Caco-2 (cell line): ENCODE data around the gene PSRC1. TPM values are rescaled to one million over a fixed set of nuclear protein-coding genes. Genes with fewer than 3 reads are reported as not detected.
"Not testable (repeated sequence)": the region's sequence is repeated elsewhere in the genome, so short reads cannot be mapped to it uniquely, and the experiment has no call there.

Experiments
- BruUV-seq: library from RNA; stranded (reverse); fragments of 400-500 nt; replicated peaks from 2 replicates; lab custom pipeline; 2021; lab: Mats Ljungman, UMichigan
- CTCF ChIA-PET: fragments of 300-600 bp; sonication (Branson Sonifier 250); formaldehyde crosslinking; loops from one replicate; lab custom pipeline; 2022; ENCODE audit warnings: antibody characterized with exemption; lab: Charles Lee
- POLR2A ChIA-PET: fragments of 300-600 bp; sonication (Branson Sonifier 250); formaldehyde crosslinking; loops from one replicate; lab custom pipeline; 2022; ENCODE audit warnings: antibody characterized with exemption; lab: Charles Lee
- DNase-seq, 2 experiments: peaks; one replicate each; pipeline versions ENCODE4 v3.0.0 to v3.0.0-alpha.2; 2020 to 2022
- H3K27me3 ChIP-seq: replicated peaks from 2 replicates; pipeline ENCODE4 v1.6.0; 2011; ENCODE audit warnings: low read length; ENCODE audit not compliant: control insufficient read depth, insufficient read depth
- H3K36me3 ChIP-seq: 2 replicates; pipeline ENCODE4 v1.5.1; 2011; ENCODE audit warnings: low read length; ENCODE audit not compliant: control insufficient read depth, insufficient read depth
- H3K4me1 ChIP-seq: fragments of 250-450 bp; sonication (Bioruptor Pico); 2 replicates; pipeline ENCODE4 v1.5.1; 2020; ENCODE audit warnings: mild to moderate bottlenecking
- H3K4me3 ChIP-seq: 2 replicates; pipeline ENCODE4 v1.5.1; 2011; ENCODE audit warnings: low read depth, mild to moderate bottlenecking, control low read depth, low read length
- H3K9me3 ChIP-seq: fragments of 250-450 bp; sonication (Bioruptor Pico); 2 replicates; pipeline ENCODE4 v1.5.1; 2020; ENCODE audit warnings: mild to moderate bottlenecking, moderate library complexity
- H3K27ac Mint-ChIP-seq: one replicate; pipeline ENCODE4 v1.8.0; 2022; ENCODE audit warnings: mixed read lengths; ENCODE audit not compliant: unreplicated experiment
- H3K27me3 Mint-ChIP-seq: one replicate; pipeline ENCODE4 v1.8.0; 2022; ENCODE audit warnings: mixed read lengths; ENCODE audit not compliant: insufficient read depth, unreplicated experiment
- H3K36me3 Mint-ChIP-seq: one replicate; pipeline ENCODE4 v1.8.0; 2022; ENCODE audit warnings: mild to moderate bottlenecking, mixed read lengths; ENCODE audit not compliant: insufficient read depth, unreplicated experiment
- H3K4me1 Mint-ChIP-seq: one replicate; pipeline ENCODE4 v1.8.0; 2022; ENCODE audit warnings: low read depth, mixed read lengths; ENCODE audit not compliant: unreplicated experiment
- H3K4me3 Mint-ChIP-seq: one replicate; pipeline ENCODE4 v1.8.0; 2022; ENCODE audit warnings: mild to moderate bottlenecking, moderate library complexity, mixed read lengths; ENCODE audit not compliant: unreplicated experiment
- H3K9me3 Mint-ChIP-seq: one replicate; pipeline ENCODE4 v1.8.0; 2022; ENCODE audit warnings: mixed read lengths; ENCODE audit not compliant: unreplicated experiment
- intact Hi-C: fragments of 100-400 bp; cut with micrococcal nuclease; formaldehyde crosslinking; loops from one replicate; pipeline ENCODE4 v1.10.0; 2022; ENCODE audit not compliant: unreplicated experiment
- total RNA-seq: library from RNA; stranded (reverse); gene quantifications from 2 replicates; pipeline ENCODE4 v1.2.3, GENCODE V29; 2022
- TF ChIP-seq, protein P1 (sequence below), 2 experiments: fragments of 200-600 bp in 1 of 2; IDR thresholded peaks; 1 replicate in 1 of 2; 2 replicates in 1 of 2; pipeline versions ENCODE4 v1.5.1 to v1.8.0; 2011 to 2022; ENCODE audit warnings: antibody characterized with exemption in 1 of 2, control low read depth in 1 of 2, inconsistent platforms in 1 of 2, low read depth in 1 of 2, low read length in 1 of 2, mild to moderate bottlenecking in 1 of 2, moderate library complexity in 1 of 2; ENCODE audit not compliant: insufficient read depth in 1 of 2, severe bottlenecking in 1 of 2, unreplicated experiment in 1 of 2

Gene PSRC1
- total RNA-seq, 1 experiment from 2014 or later: 24.9 TPM

DNA sequence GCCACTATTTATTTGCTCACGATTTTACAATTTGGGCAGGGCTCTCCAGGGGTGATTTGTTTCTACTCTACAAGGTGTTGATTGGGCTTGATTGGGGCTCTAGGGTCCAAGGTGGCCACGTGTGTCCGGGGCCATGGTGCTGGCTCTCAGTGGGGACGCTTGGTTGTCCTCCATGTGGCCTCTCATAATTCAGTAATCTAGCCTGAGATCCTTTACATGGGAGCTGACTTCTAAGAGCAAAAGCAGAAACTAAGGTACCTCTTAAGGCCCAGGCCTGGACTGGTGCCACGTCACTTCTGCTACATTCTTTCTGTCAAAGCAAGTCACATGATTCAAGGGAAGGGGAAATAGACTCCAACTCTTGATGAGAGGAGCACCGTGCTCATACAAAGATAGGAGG, 8.1 kb upstream of the PSRC1 start:
- Histone ChIP-seq H3K9me3 (no peaks in the 10 kb centered on the region), H3K36me3 (no peaks in the 10 kb centered on the region), H3K4me3 (no peak overlapping the region), H3K4me1 (no peaks in the 10 kb centered on the region), H3K27me3 (no peaks in the 10 kb centered on the region)
- no TSS peak for BruUV-seq
- TF ChIP-seq, protein P1, sequence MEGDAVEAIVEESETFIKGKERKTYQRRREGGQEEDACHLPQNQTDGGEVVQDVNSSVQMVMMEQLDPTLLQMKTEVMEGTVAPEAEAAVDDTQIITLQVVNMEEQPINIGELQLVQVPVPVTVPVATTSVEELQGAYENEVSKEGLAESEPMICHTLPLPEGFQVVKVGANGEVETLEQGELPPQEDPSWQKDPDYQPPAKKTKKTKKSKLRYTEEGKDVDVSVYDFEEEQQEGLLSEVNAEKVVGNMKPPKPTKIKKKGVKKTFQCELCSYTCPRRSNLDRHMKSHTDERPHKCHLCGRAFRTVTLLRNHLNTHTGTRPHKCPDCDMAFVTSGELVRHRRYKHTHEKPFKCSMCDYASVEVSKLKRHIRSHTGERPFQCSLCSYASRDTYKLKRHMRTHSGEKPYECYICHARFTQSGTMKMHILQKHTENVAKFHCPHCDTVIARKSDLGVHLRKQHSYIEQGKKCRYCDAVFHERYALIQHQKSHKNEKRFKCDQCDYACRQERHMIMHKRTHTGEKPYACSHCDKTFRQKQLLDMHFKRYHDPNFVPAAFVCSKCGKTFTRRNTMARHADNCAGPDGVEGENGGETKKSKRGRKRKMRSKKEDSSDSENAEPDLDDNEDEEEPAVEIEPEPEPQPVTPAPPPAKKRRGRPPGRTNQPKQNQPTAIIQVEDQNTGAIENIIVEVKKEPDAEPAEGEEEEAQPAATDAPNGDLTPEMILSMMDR (IDR thresholded peaks at IDR 0.05; ENCODE audit: insufficient read depth in 1 of 2, low read depth in 1 of 2, low read length in 1 of 2, severe bottlenecking in 1 of 2, unreplicated experiment in 1 of 2): no peak
- ChIA-PET CTCF (no interaction called here), POLR2A (no interaction called here)
- H3K4me3 Mint-ChIP-seq: no peak overlapping the region
- DNase-seq: no peak
- no peak overlapping the region for H3K27ac Mint-ChIP-seq
- H3K27me3 Mint-ChIP-seq: no peaks in the 10 kb centered on the region
- H3K9me3 Mint-ChIP-seq: no peaks in the 10 kb centered on the region
- no peaks in the 10 kb centered on the region for H3K4me1 Mint-ChIP-seq
- no peaks in the 10 kb centered on the region for H3K36me3 Mint-ChIP-seq
- intact Hi-C loops: no loop called here

DNA sequence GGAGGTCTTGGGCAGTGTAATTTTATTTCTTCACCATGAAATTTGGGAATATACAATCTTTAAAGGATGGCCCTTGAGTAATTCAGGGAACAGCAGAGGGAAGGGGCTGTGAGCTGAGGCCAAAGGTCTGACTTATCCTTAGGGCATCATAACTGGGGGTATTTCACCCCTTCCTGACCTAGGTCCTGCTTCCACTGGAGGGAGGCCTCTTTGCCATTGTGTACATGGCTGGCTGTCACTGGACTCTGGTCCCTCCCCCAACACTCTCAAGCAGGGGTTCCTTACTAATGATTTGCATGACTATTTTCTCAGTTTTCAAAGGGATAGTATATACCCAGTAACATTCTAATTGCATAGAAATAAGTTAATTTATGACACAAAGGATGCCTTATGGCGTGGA, 7.2 kb upstream of the PSRC1 start:
- Histone ChIP-seq H3K27me3 (no peaks in the 10 kb centered on the region), H3K9me3 (no peaks in the 10 kb centered on the region), H3K36me3 (no peaks in the 10 kb centered on the region), H3K4me1 (no peaks in the 10 kb centered on the region), H3K4me3 (no peak overlapping the region)
- intact Hi-C loops: no loop called here
- no peaks in the 10 kb centered on the region for H3K36me3 Mint-ChIP-seq
- ChIA-PET POLR2A (no interaction called here), CTCF (no interaction called here)
- no peak overlapping the region for H3K27ac Mint-ChIP-seq
- no peaks in the 10 kb centered on the region for H3K9me3 Mint-ChIP-seq
- H3K4me1 Mint-ChIP-seq: no peaks in the 10 kb centered on the region
- H3K27me3 Mint-ChIP-seq: no peaks in the 10 kb centered on the region
- TF ChIP-seq, protein P1 (IDR thresholded peaks at IDR 0.05; ENCODE audit: insufficient read depth in 1 of 2, low read depth in 1 of 2, low read length in 1 of 2, severe bottlenecking in 1 of 2, unreplicated experiment in 1 of 2): no peak
- no peak overlapping the region for H3K4me3 Mint-ChIP-seq
- no peak for DNase-seq
- no TSS peak for BruUV-seq

DNA sequence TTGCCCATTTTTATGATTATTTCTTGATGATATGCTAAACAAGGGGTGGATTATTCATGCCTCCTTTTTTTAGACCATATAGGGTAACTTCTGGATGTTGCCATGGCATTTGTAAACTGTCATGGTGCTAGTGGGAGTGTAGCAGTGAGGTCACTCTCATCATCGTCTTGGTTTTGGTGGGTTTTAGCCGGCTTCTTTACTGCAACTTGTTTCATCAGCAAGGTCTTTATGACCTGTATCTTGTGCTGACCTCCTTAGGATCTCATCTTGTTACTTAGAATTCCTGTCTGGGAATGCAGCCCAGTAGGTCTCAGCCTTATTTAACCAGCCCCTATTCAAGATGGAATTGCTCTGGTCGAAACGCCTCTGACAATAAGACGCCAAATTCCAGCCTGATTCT, 3.8 kb upstream of the PSRC1 start:
- H3K4me1 Mint-ChIP-seq, POLR2A ChIA-PET, BruUV-seq, H3K4me3 ChIP-seq, H3K9me3 ChIP-seq, H3K36me3 ChIP-seq, H3K4me3 Mint-ChIP-seq, H3K27me3 ChIP-seq, H3K4me1 ChIP-seq, H3K27me3 Mint-ChIP-seq, H3K36me3 Mint-ChIP-seq, intact Hi-C loops, H3K27ac Mint-ChIP-seq, CTCF ChIA-PET, H3K9me3 Mint-ChIP-seq, DNase-seq: not testable (repeated sequence)
